HCEC 1CT (cell line): ENCODE measurements around the gene PCDHB6.
"Not testable (repeated sequence)": the region's sequence is repeated elsewhere in the genome, so short reads cannot be mapped to it uniquely, and the experiment has no call there.

Experiments
- DNase-seq: peaks from one replicate; pipeline ENCODE4 v3.0.0-alpha.2; 2017

PCDHB6 gene

GRCh38 chr5:141149812-141150211 is at the start of gene PCDHB6:
Gene PCDHB6, plus strand, starts transcription at chr5:141150057. Its CDS starts 201 bp downstream, at chr5:141150258.
- no peak for DNase-seq

- DNase-seq, result no peak
Observed at GRCh38 chr5:141100243-141100805, 49.5 kb upstream of the PCDHB6 start, which contains the start of gene PCDHB3. Gene PCDHB3, plus strand, starts transcription at chr5:141100473. Its CDS starts 177 bp downstream, at chr5:141100650.

DNA sequence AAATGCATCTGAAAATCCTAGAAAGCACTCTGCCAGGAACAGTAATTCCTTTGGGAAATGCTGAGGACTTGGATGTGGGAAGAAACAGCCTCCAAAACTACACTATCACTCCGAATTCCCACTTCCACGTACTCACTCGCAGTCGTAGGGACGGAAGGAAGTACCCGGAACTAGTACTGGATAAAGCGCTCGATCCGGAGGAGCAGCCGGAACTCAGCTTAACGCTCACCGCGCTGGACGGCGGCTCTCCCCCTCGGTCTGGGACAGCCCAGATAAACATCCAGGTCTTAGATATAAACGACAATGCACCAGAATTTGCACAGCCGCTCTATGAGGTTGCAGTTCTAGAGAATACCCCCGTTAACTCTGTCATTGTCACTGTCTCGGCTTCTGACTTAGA is 48.8 kb upstream of the PCDHB6 start:
- DNase-seq, result no peak

GRCh38 chr5:141102070-141102469 is 47.8 kb upstream of the PCDHB6 start:
- not testable (repeated sequence) for DNase-seq

GRCh38 chr5:141102471-141102870 is 47.4 kb upstream of the PCDHB6 start:
- DNase-seq, result not testable (repeated sequence)

GRCh38 chr5:141105350-141105749 is 44.5 kb upstream of the PCDHB6 start:
- no peak for DNase-seq

DNA sequence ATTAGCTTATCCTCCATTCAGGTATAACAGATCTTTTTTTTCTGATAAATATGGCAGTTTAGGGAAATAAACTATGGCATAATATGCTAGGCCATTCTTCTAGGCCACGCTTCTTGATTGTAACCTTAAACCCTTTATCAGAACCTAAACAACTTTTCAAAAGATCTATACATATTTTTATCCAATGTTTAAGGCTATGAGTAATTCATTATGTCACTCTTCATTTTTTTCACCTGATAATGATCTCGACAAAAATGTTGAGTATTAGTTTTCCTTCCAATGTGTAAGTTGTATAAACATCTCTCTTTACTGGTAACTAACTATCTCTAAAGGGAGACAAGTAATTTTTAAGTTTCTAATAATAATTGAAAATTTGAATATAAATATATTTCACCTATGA is 30.6 kb upstream of the PCDHB6 start:
- no peak for DNase-seq

DNA sequence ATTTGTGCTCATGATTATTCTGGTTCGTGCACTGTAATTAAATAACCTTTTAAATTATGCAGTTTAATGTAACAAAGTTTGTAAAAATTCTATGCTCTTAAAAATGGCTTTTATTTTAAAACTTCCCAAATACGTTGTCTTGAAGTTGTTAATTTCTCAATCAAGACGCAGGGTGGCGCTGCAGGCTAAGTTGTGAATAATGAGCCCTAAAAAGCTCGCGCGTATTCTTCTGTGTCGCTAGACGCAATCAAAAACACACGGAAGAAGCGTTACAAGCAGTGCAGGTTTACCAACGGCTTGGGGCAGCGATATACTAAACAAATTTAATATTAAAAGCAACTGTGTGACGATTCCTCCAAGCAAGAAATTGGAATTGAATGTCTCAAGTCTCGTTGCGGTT is 28.3 kb upstream of the PCDHB6 start, which contains the start of gene PCDHB4:
PCDHB4 (plus strand) TSS at position 256 of the 400 bp plus-strand sequence. CDS start 181 bp downstream, outside the sequence.
- no peak for DNase-seq

DNA sequence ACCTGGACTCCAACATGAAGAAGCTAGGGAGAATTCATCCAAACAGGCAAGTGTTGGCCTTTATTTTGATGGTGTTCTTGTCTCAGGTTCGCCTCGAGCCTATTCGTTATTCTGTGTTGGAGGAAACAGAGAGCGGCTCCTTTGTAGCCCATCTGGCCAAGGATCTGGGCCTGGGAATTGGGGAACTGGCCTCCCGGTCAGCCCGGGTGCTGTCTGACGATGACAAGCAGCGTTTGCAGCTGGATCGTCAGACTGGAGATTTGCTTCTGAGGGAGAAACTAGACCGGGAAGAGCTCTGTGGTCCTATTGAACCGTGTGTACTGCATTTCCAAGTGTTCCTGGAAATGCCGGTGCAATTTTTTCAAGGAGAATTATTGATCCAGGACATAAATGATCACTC is 27.9 kb upstream of the PCDHB6 start:
- no peak for DNase-seq

- DNase-seq, result not testable (repeated sequence)
Observed at GRCh38 chr5:141123396-141124135, 26.3 kb upstream of the PCDHB6 start.

- DNase-seq, result no peak
Observed at GRCh38 chr5:141127305-141127704, 22.6 kb upstream of the PCDHB6 start.

GRCh38 chr5:141135030-141135717 is 14.7 kb upstream of the PCDHB6 start, which contains the start of gene PCDHB5:
Gene PCDHB5, plus strand, starts transcription at chr5:141135206. Its CDS starts 229 bp downstream, at chr5:141135435.
- DNase-seq, result no peak

DNA sequence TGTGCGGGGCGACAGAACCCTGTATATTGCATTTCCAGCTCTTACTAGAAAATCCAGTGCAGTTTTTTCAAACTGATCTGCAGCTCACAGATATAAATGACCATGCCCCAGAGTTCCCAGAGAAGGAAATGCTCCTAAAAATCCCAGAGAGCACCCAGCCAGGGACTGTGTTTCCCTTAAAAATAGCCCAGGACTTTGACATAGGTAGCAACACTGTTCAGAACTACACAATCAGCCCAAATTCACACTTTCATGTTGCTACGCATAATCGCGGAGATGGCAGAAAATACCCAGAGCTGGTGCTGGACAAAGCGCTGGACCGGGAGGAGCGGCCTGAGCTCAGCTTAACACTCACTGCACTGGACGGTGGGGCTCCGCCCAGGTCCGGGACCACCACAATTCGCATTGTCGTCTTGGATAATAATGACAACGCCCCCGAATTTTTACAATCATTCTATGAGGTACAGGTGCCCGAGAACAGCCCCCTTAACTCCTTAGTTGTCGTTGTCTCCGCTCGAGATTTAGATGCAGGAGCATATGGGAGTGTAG is 14.1 kb upstream of the PCDHB6 start:
- DNase-seq, result no peak

DNA sequence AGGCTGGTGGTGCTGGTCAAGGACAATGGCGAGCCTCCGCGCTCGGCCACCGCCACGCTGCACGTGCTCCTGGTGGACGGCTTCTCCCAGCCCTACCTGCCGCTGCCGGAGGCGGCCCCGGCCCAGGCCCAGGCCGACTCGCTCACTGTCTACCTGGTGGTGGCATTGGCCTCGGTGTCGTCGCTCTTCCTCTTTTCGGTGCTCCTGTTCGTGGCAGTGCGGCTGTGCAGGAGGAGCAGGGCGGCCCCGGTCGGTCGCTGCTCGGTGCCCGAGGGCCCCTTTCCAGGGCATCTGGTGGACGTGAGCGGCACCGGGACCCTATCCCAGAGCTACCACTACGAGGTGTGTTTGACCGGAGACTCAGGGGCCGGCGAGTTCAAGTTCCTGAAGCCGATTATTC is 12.5 kb upstream of the PCDHB6 start:
- not testable (repeated sequence) for DNase-seq

DNA sequence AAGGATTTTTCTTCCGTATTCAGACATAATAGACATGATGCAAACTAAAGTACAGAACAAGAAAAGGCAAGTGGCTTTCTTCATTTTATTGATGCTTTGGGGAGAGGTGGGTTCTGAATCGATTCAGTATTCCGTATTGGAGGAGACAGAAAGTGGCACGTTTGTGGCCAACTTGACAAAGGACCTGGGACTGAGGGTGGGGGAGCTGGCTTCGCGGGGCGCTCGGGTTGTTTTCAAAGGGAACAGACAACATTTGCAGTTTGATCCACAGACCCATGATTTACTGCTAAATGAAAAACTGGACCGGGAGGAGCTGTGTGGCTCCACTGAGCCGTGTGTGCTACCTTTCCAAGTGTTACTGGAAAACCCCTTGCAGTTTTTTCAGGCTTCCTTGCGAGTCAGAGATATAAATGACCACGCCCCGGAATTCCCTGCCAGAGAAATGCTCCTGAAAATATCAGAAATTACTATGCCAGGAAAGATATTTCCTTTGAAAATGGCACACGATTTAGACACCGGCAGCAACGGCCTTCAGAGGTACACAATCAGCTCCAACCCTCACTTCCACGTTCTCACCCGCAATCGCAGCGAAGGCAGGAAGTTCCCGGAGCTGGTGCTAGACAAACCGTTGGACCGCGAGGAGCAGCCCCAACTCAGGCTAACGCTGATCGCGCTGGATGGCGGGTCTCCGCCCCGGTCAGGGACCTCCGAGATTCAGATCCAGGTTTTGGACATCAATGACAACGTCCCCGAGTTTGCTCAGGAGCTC is 551 bp downstream of the PCDHB6 start:
- no peak for DNase-seq

DNA sequence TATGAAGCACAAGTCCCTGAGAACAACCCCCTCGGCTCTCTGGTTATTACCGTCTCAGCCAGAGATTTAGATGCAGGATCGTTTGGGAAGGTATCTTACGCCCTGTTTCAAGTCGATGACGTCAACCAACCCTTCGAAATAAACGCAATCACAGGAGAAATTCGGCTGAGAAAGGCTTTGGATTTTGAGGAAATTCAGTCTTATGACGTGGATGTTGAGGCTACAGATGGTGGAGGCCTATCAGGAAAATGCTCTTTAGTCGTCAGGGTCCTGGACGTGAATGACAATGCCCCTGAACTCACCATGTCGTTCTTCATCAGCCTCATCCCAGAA is 1.1 kb downstream of the PCDHB6 start:
- DNase-seq, result no peak

DNA sequence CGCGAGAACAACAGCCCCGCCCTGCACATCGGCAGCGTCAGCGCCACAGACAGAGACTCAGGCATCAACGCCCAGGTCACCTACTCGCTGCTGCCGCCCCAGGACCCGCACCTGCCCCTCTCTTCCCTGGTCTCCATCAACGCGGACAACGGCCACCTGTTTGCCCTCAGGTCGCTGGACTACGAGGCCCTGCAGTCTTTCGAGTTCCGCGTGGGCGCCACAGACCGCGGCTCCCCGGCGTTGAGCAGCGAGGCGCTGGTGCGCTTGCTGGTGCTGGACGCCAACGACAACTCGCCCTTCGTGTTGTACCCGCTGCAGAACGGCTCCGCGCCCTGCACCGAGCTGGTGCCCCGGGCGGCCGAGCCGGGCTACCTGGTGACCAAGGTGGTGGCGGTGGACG is 1.8 kb downstream of the PCDHB6 start:
- not testable (repeated sequence) for DNase-seq

DNA sequence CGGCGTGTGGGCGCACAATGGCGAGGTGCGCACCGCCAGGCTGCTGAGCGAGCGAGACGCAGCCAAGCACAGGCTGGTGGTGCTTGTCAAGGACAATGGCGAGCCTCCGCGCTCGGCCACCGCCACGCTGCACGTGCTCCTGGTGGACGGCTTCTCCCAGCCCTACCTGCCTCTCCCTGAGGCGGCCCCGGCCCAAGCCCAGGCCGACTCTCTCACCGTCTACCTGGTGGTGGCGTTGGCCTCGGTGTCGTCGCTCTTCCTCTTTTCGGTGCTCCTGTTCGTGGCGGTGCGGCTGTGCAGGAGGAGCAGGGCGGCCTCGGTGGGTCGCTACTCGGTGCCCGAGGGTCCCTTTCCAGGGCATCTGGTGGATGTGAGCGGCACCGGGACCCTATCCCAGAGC is 2.2 kb downstream of the PCDHB6 start:
- DNase-seq, result not testable (repeated sequence)

- no peak for DNase-seq
Observed at GRCh38 chr5:141155540-141156374, 5.9 kb downstream of the PCDHB6 start.

- not testable (repeated sequence) for DNase-seq
Observed at GRCh38 chr5:141157356-141157755, 7.5 kb downstream of the PCDHB6 start.

DNA sequence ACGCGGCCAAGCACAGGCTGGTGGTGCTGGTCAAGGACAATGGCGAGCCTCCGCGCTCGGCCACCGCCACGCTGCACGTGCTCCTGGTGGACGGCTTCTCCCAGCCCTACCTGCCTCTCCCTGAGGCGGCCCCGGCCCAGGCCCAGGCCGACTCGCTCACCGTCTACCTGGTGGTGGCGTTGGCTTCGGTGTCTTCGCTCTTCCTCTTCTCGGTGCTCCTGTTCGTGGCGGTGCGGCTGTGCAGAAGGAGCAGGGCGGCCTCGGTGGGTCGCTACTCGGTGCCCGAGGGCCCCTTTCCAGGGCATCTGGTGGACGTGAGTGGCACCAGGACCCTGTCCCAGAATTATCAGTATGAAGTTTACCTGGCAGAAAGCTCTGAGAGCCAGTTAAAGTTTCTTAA is 8.0 kb downstream of the PCDHB6 start:
- not testable (repeated sequence) for DNase-seq
